HG02852 (cell line): ENCODE data around the gene ADAMTS1.

Source experiments
- ATAC-seq: cut with Tn5 transposase; IDR thresholded peaks from one replicate; pipeline ENCODE4 v1.9.1; 2021; ENCODE audit warnings: mild to moderate bottlenecking, moderate library complexity; ENCODE audit not compliant: unreplicated experiment

ADAMTS1 gene

DNA sequence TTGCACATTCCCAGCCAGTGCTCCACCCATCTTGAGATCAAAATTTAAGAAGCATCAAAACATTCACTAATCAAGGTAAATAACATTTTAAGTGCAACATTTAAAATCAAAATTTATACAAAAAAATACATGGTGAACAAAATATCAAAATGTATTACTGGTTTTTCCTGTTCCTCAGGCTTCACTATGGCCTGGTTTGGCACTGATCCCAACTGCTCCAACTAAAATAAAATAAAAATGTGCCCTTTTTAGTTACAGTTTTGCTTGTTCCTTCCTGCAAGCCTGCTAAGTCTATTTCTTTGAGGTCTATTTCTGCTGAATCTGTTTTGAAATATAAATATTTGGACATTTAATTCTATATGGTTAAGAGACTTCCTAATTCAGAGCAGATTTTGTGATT, 54.9 kb downstream of the ADAMTS1 start:
- no peak for ATAC-seq

GRCh38 chr21:26788790-26789189, 56.4 kb downstream of the ADAMTS1 start:
- ATAC-seq: no peak
